Activated CD8-positive, alpha-beta memory T cell treated with anti-CD3 and anti-CD28 coated beads for 4 hours (primary cell): Measurements from ENCODE around the gene TRMT13.
"Not testable (repeated sequence)": the region's sequence is repeated elsewhere in the genome, so short reads cannot be mapped to it uniquely, and the experiment has no call there.

ENCODE experiments used
- DNase-seq, 2 donors: peaks; one replicate each; pipeline ENCODE4 v3.0.0-alpha.2; 2020; ENCODE audit warnings: low read depth in 2 of 2

Gene TRMT13

GRCh38 chr1:100164216-100164615, 31.3 kb downstream of the TRMT13 start:
- DNase-seq = no peak

GRCh38 chr1:100164702-100165101, 31.7 kb downstream of the TRMT13 start:
- no peak for DNase-seq

- DNase-seq = no peak
Observed at GRCh38 chr1:100168051-100168450, 35.1 kb downstream of the TRMT13 start.

GRCh38 chr1:100177295-100178041, 44.5 kb downstream of the TRMT13 start:
- DNase-seq = no peak

- no peak for DNase-seq
Observed at GRCh38 chr1:100178091-100178490, 45.1 kb downstream of the TRMT13 start, which contains the start of gene LRRC39. Gene LRRC39 (minus strand): TSS chr1:100178256. CDS start chr1:100168516, 9,740 bp downstream.

GRCh38 chr1:100183370-100183769, 50.4 kb downstream of the TRMT13 start:
- DNase-seq = no peak

- no peak for DNase-seq
Observed at GRCh38 chr1:100184536-100184935, 51.6 kb downstream of the TRMT13 start.

- DNase-seq = no peak
Observed at GRCh38 chr1:100187912-100188311, 54.9 kb downstream of the TRMT13 start.

GRCh38 chr1:100188617-100189016, 55.7 kb downstream of the TRMT13 start:
- no peak for DNase-seq

GRCh38 chr1:100198596-100198995, 65.6 kb downstream of the TRMT13 start:
- no peak for DNase-seq

- DNase-seq = not testable (repeated sequence)
Observed at GRCh38 chr1:100200060-100200459, 67.1 kb downstream of the TRMT13 start.
